Suprapubic skin (tissue), 4 donors: ENCODE data around the gene BMP2K. TPM values are rescaled to one million over a fixed set of nuclear protein-coding genes. Genes with fewer than 3 reads are reported as not detected.

Experiments used
- DNase-seq, 2 donors: peaks; one replicate each; pipeline ENCODE4 v3.0.0-alpha.2; 2019; ENCODE audit warnings: low spot score in 2 of 2
- H3K27ac ChIP-seq: fragments of 200-600 bp; sonication (generic); one replicate; pipeline ENCODE4 v1.5.1; 2019
- H3K27me3 ChIP-seq: fragments of 200-600 bp; sonication (generic); one replicate; pipeline ENCODE4 v1.5.1; 2019
- H3K36me3 ChIP-seq: fragments of 200-600 bp; sonication (generic); one replicate; pipeline ENCODE4 v1.5.1; 2019
- H3K4me1 ChIP-seq: fragments of 200-600 bp; sonication (generic); one replicate; pipeline ENCODE4 v1.5.1; 2019
- H3K4me3 ChIP-seq: fragments of 200-600 bp; sonication (generic); one replicate; pipeline ENCODE4 v1.5.1; 2019; ENCODE audit warnings: mild to moderate bottlenecking
- H3K9me3 ChIP-seq: fragments of 200-600 bp; sonication (generic); one replicate; pipeline ENCODE4 v1.5.1; 2019
- CTCF ChIP-seq, 2 donors: fragments of 200-600 bp in 1 of 2; fragments of 450-650 bp in 1 of 2; sonication (generic) in 1 of 2; IDR thresholded peaks; one replicate each; pipeline ENCODE4 v1.5.1; 2016 to 2019; ENCODE audit warnings: antibody characterized with exemption in 2 of 2, mild to moderate bottlenecking in 1 of 2, moderate library complexity in 1 of 2
- EP300 ChIP-seq: sonication (generic); formaldehyde crosslinking; IDR thresholded peaks from one replicate; pipeline ENCODE4 v1.6.1; 2017; ENCODE audit warnings: antibody characterized with exemption
- POLR2A ChIP-seq, 2 donors: fragments of 450-650 bp; IDR thresholded peaks; one replicate each; pipeline ENCODE4 v1.6.1; 2017; ENCODE audit warnings: antibody characterized with exemption in 2 of 2, mild to moderate bottlenecking in 2 of 2, moderate library complexity in 2 of 2
- POLR2AphosphoS5 ChIP-seq, 3 donors: sonication (generic); formaldehyde crosslinking; IDR thresholded peaks; one replicate each; pipeline ENCODE4 v1.6.1; 2017; ENCODE audit warnings: antibody characterized with exemption in 3 of 3
- WGBS: methylation state at CpG from one replicate; pipeline ENCODE4 v1.1.5; 2018; 5-methylcytosine and 5-hydroxymethylcytosine counted together
- total RNA-seq, 4 donors: library from RNA; depleted of rRNA; stranded (reverse); fragments of >200 nt; gene quantifications; one replicate each; pipeline ENCODE4 v1.1.0, GENCODE V29; 2016

Gene BMP2K
- total RNA-seq, 4 donors from 2014 or later, result 29.7 to 79.1 (median 34.2) TPM

- Histone ChIP-seq H3K9me3 (no peaks in the 10 kb centered on the region), H3K36me3 (no peaks in the 10 kb centered on the region), H3K4me1 (peaks cover 12% of the 10 kb centered on the region), H3K4me3 (no peak overlapping the region), H3K27me3 (no peaks in the 10 kb centered on the region), H3K27ac (no peak overlapping the region)
- DNase-seq, result no peak
- no peak for TF ChIP-seq POLR2A (IDR thresholded peaks at IDR 0.05)
- TF ChIP-seq POLR2AphosphoS5 (IDR thresholded peaks at IDR 0.05), result no peak
- TF ChIP-seq CTCF (IDR thresholded peaks at IDR 0.05), result no peak
- no peak for TF ChIP-seq EP300
These were observed 24.8 kb downstream of the BMP2K start for GRCh38 chr4:78800965-78801364.

GRCh38 chr4:78803983-78804382, 27.8 kb downstream of the BMP2K start:
- TF ChIP-seq EP300 (no peak), POLR2A (IDR thresholded peaks at IDR 0.05) (no peak), CTCF (IDR thresholded peaks at IDR 0.05) (no peak), POLR2AphosphoS5 (IDR thresholded peaks at IDR 0.05) (no peak)
- H3K4me3 ChIP-seq, result no peak overlapping the region
- no peak overlapping the region for H3K27ac ChIP-seq
- WGBS, result 82% methylated on average over 1 of the region's 1 CpG
- H3K27me3 ChIP-seq, result no peaks in the 10 kb centered on the region
- peaks cover 9% of the 10 kb centered on the region for H3K9me3 ChIP-seq
- no peak for DNase-seq
- H3K4me1 ChIP-seq, result peaks cover 12% of the 10 kb centered on the region
- no peaks in the 10 kb centered on the region for H3K36me3 ChIP-seq

- Histone ChIP-seq H3K4me1 (peaks cover 11% of the 10 kb centered on the region), H3K4me3 (no peak overlapping the region), H3K27me3 (no peaks in the 10 kb centered on the region), H3K9me3 (peaks cover 9% of the 10 kb centered on the region), H3K36me3 (no peaks in the 10 kb centered on the region), H3K27ac (no peak overlapping the region)
- no peak for DNase-seq
- no peak for TF ChIP-seq CTCF (IDR thresholded peaks at IDR 0.05)
- TF ChIP-seq EP300, result no peak
- TF ChIP-seq POLR2A (IDR thresholded peaks at IDR 0.05), result no peak
- no peak for TF ChIP-seq POLR2AphosphoS5 (IDR thresholded peaks at IDR 0.05)
- WGBS, result 88% methylated on average over 6 of the region's 6 CpGs
These were observed 30.9 kb downstream of the BMP2K start for GRCh38 chr4:78806943-78807460.

GRCh38 chr4:78809295-78809694, 33.1 kb downstream of the BMP2K start:
- Histone ChIP-seq H3K27ac (no peak overlapping the region), H3K9me3 (peaks cover 9% of the 10 kb centered on the region), H3K36me3 (no peaks in the 10 kb centered on the region), H3K4me1 (peaks cover 11% of the 10 kb centered on the region), H3K27me3 (no peaks in the 10 kb centered on the region), H3K4me3 (no peak overlapping the region)
- no peak for DNase-seq
- TF ChIP-seq CTCF (IDR thresholded peaks at IDR 0.05) (no peak), POLR2A (IDR thresholded peaks at IDR 0.05) (no peak), POLR2AphosphoS5 (IDR thresholded peaks at IDR 0.05) (no peak), EP300 (no peak)
- WGBS, result 81% methylated on average over 2 of the region's 2 CpGs

GRCh38 chr4:78809928-78810835, 34.0 kb downstream of the BMP2K start:
- no peak for DNase-seq
- Histone ChIP-seq H3K4me1 (peaks cover 11% of the 10 kb centered on the region), H3K27me3 (no peaks in the 10 kb centered on the region), H3K4me3 (no peak overlapping the region), H3K36me3 (no peaks in the 10 kb centered on the region), H3K9me3 (peaks cover 9% of the 10 kb centered on the region), H3K27ac (no peak overlapping the region)
- TF ChIP-seq CTCF (IDR thresholded peaks at IDR 0.05), result no peak
- no peak for TF ChIP-seq EP300
- TF ChIP-seq POLR2AphosphoS5 (IDR thresholded peaks at IDR 0.05), result no peak
- TF ChIP-seq POLR2A (IDR thresholded peaks at IDR 0.05), result no peak
- 87% methylated on average over 7 of the region's 7 CpGs for WGBS
